Activated CD4-positive, alpha-beta T cell treated with anti-CD3 and anti-CD28 coated beads for 1 hour (primary cell): Measurements from ENCODE around the gene B2M.
"Not testable (repeated sequence)": the region's sequence is repeated elsewhere in the genome, so short reads cannot be mapped to it uniquely, and the experiment has no call there.

ENCODE experiments used
- DNase-seq: peaks from one replicate; pipeline ENCODE4 v3.0.0-alpha.2; 2020

The B2M gene

DNA sequence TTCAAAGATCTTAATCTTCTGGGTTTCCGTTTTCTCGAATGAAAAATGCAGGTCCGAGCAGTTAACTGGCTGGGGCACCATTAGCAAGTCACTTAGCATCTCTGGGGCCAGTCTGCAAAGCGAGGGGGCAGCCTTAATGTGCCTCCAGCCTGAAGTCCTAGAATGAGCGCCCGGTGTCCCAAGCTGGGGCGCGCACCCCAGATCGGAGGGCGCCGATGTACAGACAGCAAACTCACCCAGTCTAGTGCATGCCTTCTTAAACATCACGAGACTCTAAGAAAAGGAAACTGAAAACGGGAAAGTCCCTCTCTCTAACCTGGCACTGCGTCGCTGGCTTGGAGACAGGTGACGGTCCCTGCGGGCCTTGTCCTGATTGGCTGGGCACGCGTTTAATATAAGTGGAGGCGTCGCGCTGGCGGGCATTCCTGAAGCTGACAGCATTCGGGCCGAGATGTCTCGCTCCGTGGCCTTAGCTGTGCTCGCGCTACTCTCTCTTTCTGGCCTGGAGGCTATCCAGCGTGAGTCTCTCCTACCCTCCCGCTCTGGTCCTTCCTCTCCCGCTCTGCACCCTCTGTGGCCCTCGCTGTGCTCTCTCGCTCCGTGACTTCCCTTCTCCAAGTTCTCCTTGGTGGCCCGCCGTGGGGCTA lies at the start of gene B2M, which contains the start of gene PATL2:
Gene B2M, plus strand, starts transcription at position 422 of the 647 bp plus-strand sequence. Its CDS starts 30 bp downstream, at position 452.
Gene PATL2, minus strand, starts transcription at position 228 of the 647 bp plus-strand sequence. CDS start 34,833 bp downstream, outside the sequence.
- DNase-seq: peak; percentile 96

DNA sequence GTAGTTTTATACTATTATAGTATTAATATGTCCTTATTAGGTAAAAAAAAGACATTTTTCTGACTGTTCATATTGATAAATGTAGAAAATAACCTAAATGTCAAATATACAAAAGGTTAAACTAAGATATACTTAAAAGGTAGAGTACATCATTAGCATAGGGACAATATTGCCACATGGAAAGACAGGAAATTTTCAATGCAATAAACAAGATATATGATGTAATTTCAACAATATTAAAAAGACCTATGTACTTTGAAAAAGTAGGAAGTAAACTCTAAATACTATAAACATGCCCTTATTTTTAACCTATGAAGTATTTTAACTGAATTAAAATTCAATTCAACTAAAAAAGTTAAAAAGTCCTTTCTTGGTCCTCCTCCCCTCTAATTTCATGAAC lies 49.7 kb upstream of the B2M start:
- no peak for DNase-seq

DNA sequence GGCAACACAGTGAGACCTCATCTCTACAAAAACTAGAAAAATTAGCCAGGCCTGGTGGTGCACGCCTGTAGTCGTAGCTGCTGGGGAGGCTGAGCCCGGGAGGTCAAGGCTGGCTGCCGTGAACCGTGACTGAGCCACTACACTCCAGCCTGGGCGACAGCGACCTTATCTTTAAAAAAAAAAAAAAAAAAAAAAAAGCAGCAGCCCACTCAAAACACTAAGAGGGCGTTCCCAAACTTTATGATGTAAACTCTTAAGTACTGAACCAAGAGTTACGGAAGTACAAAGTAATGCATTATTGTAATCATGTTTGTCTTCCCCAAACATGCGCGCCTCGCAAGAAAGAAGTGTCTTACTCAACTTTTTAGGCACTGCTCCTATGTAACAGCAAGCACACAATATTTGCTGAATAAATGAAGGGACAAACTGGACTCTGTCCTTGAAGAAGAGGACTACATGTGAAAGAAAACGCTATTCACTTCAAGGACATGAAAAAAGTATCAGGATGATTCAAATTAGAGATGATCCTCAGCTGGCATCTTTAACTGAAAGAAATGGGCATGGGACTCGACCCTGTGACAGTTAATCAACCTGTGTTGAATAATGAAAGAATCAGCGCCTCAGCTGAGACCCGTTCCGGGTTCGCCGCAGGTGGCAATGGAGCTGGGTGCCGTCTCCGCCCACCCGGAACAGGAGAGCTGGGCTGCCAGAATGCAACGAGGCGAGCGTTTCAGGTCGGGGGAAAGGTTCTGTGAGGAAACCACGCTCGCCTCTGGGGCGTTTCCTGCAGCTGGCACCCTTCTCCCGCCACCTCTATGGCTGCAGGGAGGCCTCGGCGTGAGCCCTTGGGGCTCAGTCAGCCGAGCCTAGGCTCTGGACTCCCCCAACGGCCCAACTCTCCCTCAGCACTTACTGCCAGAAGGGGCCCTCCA lies 48.6 kb upstream of the B2M start:
- peak; percentile 78 for DNase-seq

DNA sequence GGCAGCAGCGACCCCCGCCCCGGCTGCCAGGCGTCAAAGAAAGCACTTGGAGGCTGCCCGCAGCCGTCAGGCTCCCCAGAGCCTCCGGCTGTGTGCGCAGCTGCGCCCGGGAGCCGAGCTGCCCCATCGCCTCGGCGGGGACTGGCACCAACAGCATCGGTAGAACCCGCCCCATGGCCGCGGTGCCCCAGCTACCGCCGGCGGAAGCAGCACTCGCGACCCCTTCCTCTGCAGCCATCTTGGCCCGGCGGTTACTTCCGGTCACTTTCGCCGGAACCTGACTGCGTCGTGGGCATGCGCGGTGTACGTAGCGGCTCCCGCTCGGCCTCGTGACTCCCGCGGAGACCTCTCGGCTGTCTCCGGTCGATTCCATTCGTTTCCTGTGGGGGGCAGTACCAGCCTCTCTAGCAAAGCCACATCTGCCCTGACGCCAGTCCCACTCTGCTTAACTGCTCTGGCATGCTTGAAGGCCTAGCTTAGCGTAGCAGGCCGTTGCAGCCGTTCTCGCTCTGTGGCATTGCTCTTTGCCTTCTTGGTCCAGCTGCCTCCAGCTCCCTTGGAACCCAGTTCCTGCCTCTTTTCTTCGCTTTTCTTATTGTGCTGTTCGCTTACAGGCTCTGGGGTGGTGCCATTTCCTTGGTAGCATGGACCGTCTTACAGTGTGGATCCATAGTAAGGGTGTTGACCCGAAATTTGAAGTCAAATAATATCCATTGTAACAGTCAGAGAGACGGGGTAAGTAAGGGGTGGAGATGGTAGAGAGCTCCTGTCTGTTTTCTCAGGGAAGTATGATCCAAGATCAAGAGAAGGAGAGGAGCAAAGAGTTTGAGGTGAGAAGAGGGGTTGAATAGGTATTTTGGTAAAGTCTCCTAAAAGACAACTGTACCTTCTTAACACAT lies 47.7 kb upstream of the B2M start, which contains the start of gene SPG11:
Gene SPG11, minus strand, starts transcription at position 253 of the 899 bp plus-strand sequence. Its CDS starts 15 bp downstream, at position 238.
- DNase-seq: peak; percentile 92

DNA sequence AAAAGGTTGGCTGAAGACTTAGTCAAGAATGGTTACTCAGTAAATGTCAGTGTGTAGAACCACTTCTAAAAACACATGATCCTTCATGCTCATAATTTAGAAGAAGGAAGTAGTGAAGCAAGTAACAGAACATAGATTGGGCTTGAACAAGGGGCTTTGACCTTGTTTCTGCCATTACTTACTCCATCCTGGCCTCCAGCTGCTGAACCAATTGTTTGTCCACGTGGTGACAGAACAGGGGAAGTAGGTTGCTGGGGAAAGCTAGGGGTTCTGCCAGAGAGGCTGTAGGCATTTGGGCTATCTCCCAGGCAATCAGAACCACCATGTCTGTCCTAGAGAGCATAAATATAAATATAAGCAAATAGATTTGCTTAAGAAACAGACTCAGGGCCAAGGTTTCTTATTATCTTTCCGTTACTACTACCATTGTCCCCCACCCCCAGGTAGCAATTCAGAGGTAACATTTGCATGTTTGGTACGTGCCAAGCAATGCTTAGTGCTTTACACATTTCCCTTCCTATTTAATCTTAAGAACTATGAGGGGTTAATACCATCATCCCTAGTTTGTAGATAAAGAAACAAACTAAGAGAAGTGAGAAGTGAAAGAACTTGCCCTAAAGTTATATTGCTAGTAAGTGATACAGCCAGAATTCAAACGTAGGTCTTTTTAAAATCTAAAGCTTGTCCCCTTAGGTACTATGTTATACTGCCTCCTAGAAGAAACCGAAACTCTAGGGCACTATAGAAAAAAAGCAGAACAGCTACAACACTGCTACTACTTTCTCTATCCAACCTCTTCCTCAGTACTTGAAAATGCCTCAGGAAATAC lies 44.9 kb upstream of the B2M start:
- no peak for DNase-seq

DNA sequence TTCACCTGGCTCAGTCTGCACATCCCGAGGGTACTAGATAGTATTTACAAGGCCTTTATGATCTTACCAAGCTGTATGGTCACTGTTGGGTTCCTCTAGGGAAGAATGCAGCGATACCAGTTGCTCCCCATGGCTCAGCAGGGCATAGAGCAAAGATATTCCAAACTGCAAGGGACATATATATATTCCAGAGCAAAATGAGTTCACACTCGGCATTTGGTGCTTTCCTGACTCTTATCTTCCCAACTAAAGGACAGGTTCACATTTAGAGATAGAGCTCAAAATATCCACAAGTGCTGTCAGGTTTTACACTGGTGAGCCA lies 44.3 kb upstream of the B2M start:
- no peak for DNase-seq

DNA sequence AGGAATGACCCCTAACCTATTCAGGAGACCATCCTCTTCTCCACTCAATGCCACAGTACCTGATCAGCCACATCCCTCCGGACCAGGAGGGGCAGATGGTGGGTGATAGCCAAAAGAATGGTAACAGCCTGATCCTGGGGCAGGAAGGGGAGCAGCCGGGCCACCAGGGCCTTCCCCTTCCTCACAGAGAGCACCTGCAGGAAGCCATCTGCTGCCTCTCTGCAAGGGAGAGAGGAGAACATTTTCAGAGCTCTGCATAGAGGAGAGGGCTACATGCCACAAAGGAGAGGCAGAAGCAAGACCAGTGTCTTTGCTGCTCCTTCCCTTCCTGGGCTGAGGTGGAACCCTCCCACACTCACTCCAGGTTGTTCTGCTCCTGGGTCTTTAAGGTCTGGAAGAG lies 42.4 kb upstream of the B2M start:
- no peak for DNase-seq

DNA sequence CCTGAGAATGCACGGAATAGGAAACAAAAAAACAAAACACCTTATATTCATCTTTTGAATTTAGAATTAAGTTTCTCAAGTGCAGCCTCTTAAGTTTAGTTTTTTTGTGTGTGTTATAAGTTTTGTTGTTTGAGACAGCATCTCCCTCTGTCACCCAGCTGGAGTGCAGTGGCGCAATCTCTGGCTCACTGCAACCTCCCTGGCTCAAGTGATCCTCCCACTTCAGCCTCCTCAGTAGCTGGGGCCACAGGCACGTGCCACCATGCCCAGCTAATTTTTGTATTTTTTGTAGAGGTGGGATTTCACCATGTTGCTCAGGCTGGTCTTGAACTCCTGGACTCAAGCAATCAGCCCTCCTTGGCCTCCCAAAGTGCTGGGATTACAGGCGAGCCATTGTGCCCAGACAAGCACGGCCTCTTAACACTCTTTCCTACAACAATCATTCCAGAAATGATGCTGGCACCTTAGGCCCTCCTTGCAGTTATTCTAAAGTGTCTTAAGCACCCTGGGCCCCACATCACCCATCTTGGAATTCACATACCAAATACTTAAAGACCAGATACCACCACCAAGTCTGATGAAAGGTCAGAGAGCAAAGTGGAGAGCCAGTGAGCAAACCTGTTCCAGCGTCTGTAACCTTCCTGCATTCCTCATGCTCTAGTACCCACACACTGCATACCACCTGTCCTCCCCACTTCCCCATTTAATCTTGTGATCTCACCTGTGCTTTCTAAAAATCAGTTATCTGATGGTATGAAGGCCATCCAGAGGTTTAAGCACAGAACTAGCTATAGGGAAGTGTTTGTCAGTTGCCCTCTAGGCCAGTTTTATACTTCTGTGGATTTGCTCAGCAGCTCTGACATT lies 41.0 kb upstream of the B2M start:
- no peak for DNase-seq

DNA sequence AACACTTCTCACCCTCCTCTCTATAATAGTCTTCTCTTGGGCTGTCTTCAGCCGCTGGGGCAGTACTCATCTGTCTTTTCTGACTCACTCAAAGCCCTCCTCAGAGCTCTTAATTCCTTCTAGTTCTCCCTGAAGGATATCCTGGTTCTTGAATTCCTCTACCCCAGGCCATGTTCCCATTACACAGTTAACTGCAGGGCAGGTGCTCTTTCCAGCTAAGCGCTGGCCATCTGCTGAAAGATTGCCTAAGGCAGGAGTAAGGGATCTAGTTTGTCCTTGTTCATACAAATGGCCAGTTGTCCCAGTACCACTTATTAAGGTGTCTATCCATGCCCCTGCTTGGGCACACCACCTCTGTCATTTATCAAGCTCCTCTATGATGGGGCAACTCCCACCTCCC lies 37.7 kb upstream of the B2M start:
- no peak for DNase-seq

DNA sequence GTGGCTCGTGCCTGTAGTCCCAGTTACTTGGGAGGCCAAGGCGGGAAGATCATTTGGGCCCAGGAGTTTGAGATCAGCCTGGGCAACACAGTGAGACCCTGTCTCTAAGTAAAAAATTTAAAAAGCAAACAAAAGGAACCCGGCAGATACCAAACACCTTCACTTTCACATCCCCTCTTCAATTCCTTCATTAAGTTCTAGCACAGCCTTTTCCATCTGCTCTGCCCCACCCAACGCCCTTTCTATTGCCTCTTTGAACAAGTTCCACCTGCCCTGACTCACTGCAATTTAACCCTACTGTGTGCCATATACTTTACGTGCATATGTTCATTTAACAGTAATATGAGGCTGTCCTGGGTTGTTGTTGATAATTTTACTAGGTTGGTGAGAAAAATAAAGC lies 35.4 kb upstream of the B2M start:
- DNase-seq: no peak

DNA sequence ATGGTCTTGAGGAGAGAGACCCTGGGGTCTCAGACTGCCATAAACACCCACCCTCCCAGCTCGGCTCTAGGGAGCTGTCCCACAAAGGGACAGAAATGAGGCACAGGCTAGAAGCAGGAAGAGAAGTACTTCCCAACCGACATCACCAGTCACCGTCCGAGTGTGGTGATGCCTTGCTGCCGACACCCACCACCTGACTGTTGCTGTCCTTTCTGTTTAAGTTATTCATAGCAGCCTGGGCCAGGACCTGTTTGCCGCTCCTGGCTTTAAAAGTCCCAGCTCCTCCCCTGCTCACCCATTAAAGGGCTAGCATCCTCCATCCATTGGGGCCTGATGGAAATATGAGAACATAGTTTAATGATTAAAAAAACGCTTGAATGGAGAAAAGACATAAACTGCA lies 34.6 kb upstream of the B2M start:
- no peak for DNase-seq

DNA sequence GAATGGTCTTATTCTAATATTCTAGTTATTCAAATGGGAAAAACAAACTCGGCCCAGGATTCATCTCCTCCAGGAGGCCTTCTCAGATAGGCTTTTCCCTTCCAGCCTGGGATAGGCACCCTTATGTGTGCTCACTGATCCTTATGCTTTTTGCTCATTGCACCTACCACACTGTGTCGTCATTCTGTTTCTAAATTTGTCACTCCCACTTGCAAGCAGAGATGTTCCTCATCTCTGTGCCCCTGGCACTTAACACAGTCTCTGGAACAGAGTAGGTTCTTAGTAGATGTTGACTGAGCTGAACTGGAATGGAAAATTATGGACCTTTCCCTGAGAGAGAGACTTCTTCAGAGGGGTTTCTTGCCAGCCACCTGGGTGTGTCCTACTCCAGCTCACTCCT lies 29.1 kb upstream of the B2M start:
- no peak for DNase-seq

DNA sequence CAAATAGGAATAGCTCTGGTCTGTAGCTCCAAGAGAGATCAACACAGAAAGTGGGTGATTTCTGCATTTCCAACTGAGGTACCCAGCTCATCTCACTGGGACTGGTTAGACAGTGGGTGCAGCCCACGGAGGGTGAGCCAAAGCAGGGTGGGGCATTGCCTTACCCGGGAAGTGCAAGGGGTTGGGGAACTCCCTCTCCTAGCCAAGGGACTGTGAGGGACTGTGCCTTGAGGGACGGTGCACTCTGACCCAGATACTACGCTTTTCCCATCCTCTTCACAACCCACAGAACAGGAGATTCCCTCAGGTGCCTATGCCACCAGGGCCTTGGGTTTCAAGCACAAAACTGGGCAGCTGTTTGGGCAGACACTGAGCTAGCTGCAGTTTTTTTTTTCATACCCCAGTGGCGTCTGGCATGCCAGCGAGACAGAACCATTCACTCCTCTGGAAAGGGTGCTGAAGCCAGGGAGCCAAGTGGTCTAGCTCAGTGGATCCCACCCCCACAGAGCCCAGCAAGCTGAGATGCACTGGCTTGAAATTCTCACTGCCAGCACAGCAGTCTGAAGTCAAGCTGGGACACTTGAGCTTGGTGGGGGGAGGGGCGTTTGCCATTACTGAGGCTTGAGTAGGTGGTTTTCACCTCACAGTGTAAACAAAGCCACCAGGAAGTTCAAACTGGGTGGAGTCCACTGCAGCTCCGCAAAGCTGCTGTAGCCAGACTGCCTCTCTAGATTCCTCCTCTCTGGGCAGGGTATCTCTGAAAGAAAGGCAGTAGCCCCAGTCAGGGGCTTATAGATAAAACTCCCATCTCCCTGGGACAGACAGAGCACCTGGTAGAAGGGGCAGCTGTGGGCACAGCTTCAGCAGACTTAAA lies 28.3 kb upstream of the B2M start:
- DNase-seq: peak; percentile 56

DNA sequence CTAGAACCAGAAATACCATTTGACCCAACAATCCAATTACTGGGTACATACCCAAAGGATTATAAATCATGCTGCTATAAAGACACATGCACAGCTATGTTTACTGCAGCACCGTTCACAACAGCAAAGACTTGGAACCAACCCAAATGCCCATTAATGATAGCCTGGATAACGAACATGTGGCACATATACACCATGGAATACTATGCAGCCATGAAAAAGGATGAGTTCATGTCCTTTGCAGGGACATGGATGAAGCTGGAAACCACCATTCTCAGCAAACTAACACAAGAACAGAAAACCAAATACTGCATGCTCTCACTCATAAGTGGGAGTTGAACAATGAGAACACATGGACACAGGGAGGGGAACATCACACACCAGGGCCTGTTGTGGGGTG lies 22.0 kb upstream of the B2M start:
- not testable (repeated sequence) for DNase-seq

DNA sequence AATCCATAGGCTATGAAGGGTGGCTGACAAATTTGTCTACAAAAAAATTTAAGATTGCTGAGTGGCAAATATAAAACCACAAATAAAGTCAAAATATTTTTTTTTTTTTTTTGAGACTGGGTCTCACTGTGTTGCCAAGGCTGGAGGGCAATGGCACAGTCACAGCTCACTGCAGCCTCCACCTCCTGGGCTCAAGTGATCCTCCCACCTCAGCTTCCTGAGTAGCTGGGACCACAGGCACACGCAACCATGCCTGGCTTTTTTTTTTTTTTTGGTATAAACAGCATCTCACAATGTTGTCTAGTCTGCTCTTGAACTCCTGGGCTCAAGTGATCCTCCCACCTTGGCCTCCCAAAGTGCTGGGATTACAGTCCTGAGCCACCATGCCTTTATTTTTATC lies 21.1 kb upstream of the B2M start:
- not testable (repeated sequence) for DNase-seq

DNA sequence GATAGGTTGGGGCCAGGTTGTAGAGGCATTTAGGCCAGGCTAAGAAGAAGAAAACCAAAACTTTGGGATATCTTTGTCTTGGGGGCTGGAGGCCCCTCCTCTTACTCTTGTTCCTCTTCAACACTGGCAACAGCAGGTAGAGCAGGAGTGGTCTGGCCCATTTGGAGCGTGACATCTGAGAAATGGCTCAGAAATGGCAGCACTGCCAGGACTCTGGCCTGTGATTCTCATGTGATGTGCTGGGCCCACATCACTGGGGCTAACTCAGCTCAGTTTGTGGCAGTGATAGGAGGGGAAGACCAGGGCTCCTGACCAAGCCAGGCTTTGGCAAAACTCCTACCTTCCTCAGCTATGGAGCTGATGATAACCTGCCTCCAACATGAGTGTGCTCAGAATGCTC lies 18.7 kb upstream of the B2M start:
- no peak for DNase-seq

DNA sequence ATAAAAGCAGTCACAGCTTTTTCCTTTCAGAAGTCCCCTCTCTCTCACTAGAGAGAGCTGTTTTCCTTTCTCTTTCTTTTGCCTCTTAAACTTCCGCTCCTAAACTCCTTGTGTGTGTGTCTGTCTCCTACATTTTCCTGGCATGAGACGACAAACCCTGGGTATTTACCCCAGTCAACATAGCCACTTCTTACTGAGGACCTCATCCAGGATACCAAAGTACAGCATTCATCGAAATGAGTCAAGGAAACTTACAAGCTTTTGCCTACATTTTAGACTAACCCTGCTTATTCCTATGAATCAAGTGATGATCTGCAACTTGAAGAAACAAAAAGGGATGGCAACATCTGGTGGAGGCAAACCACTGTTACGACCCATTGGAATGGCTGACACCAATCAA lies 16.9 kb upstream of the B2M start:
- DNase-seq: no peak

DNA sequence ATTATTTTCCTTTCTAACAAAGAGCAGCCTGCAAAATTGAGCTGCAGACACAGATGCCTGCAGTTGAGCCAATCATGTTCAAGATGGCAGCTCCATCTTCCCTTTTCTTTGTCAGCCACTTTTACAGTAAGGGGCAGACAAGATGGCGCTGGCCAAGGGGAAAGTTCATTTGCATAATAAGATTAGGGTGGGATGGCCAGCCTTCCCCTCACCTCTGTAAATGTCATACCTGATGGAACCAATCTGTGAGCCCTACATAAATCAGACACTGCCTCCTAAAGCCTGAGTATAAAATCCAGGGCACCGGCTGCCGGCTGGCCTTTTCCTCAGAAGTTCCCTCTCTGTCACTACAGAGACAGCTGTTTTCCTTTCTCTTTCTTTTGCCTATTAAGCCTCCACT lies 16.0 kb upstream of the B2M start:
- DNase-seq: no peak

DNA sequence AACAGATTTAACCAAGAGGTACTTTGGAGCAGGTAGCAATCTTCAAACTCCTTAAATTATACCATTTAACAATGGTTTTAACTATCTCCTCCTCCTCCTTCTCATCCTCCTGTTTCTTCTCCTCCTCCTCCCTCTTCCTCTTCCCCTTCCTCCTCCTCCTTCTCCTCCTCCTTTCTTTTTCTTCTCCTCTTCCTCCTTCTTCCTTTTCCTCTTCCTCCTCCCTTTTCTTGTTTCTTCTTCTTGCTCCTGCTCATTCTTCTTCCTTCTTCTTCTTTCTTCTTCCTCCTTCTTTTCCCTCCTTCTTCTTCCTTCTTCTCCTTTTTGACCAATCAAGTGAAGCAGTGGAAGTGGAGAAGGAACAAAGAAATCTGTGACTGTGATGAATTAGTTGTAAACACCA lies 14.3 kb upstream of the B2M start:
- DNase-seq: no peak

DNA sequence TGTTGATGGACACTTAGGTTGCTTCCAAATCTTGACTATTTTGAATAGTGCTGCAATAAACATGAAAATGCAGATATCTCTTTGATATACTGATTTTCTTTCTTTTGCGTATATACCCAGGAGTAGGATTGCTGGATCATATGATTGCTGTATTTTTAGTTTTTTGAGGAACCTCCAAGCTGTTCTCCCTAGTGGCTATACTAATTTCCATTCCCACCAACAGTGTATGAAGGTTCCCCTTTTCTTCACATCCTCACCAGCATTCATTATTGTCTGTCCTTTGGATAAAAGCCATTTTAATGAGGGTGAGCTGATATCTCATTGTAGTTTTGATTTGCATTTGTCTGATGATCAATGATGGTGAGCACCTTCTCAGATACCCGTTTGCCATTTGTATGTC lies 12.7 kb upstream of the B2M start:
- no peak for DNase-seq
